Dendritic cell treated with granulocyte-macrophage colony-stimulating factor and Interleukin-4, amounts not matched to agents 40 ng/mL and 50 ng/mL, for 4 days (primary cell): Measurements from ENCODE around the gene XRCC6.
"Not testable (repeated sequence)": the region's sequence is repeated elsewhere in the genome, so short reads cannot be mapped to it uniquely, and the experiment has no call there.

Experiments
- H3K27ac Mint-ChIP-seq: one replicate; pipeline ENCODE4 v1.8.0; 2022; ENCODE audit warnings: mild to moderate bottlenecking, mixed read lengths
- H3K27me3 Mint-ChIP-seq: one replicate; pipeline ENCODE4 v1.8.0; 2022; ENCODE audit warnings: mild to moderate bottlenecking, mixed read lengths
- H3K36me3 Mint-ChIP-seq: one replicate; pipeline ENCODE4 v1.8.0; 2022; ENCODE audit warnings: low read depth, mixed read lengths
- H3K4me1 Mint-ChIP-seq: one replicate; pipeline ENCODE4 v1.8.0; 2022; ENCODE audit warnings: low read depth, mixed read lengths
- H3K4me3 Mint-ChIP-seq: one replicate; pipeline ENCODE4 v1.8.0; 2022; ENCODE audit warnings: mild to moderate bottlenecking, moderate library complexity, mixed read lengths
- H3K9me3 Mint-ChIP-seq: one replicate; pipeline ENCODE4 v1.8.0; 2022; ENCODE audit warnings: mixed read lengths
- intact Hi-C: fragments of 100-400 bp; cut with micrococcal nuclease; formaldehyde crosslinking; loops from one replicate; pipeline ENCODE4 v1.15.0; 2022

The XRCC6 gene

GRCh38 chr22:41647771-41648170, 26.7 kb downstream of the XRCC6 start:
- Mint-ChIP-seq H3K4me1 (peaks cover 2% of the 10 kb centered on the region), H3K9me3 (no peaks in the 10 kb centered on the region), H3K27ac (no peak overlapping the region), H3K4me3 (no peak overlapping the region), H3K27me3 (no peaks in the 10 kb centered on the region), H3K36me3 (peaks cover 99% of the 10 kb centered on the region)
- intact Hi-C loops: loop anchor here (10.0 kb wide), 1 partner anchor 493 kb away; no protein-coding TSS in a partner anchor

DNA sequence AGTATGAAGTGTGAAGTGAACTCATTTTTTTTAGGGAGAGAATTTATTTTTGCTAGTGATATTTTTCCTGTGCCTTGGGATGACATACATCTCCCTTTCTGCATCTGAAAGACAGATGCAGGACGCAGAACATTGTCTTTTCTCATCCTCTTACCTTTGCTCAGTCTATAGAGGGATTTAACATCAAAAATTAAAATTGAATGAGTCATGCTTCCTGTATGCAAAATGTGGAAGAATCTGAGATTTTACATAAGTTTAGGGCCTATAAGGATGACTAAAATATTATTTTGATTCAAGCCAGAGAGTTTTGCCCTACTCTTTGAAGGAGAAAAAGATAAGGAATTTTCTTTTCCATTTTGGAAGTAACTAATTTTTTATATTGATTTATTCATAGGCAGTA, 27.3 kb downstream of the XRCC6 start:
- intact Hi-C loops: loop anchor here (10.0 kb wide), 1 partner anchor 494 kb away; no protein-coding TSS in a partner anchor
- Mint-ChIP-seq H3K9me3 (no peaks in the 10 kb centered on the region), H3K4me3 (no peak overlapping the region), H3K27ac (no peak overlapping the region), H3K36me3 (peaks cover 99% of the 10 kb centered on the region), H3K4me1 (peaks cover 6% of the 10 kb centered on the region), H3K27me3 (no peaks in the 10 kb centered on the region)

GRCh38 chr22:41650229-41650628, 29.1 kb downstream of the XRCC6 start:
- intact Hi-C loops: no loop called here
- Mint-ChIP-seq H3K4me3 (no peak overlapping the region), H3K27ac (no peak overlapping the region), H3K4me1 (peaks cover 6% of the 10 kb centered on the region), H3K27me3 (no peaks in the 10 kb centered on the region), H3K9me3 (no peaks in the 10 kb centered on the region), H3K36me3 (peaks cover 100% of the 10 kb centered on the region)

DNA sequence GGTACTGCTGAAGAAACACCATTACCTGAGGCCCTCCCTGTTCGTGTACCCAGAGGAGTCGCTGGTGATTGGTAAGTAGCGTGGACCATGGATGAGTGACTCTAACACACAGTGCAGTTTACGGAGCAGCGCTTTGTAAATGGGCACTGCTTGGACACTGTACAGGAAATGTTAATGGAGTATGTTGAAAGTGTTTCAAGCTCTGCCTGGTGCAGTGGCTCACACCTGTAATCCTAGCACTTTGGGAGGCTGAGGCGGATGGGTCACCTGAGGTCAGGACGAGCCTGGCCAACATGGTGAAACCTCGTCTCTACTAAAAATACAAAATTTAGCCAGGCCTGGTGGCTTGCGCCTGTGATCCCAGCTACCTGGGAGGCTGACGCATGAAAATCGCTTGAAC, 29.7 kb downstream of the XRCC6 start:
- Mint-ChIP-seq H3K36me3 (peaks cover 100% of the 10 kb centered on the region), H3K27me3 (no peaks in the 10 kb centered on the region), H3K9me3 (no peaks in the 10 kb centered on the region)

GRCh38 chr22:41654322-41654721, 33.2 kb downstream of the XRCC6 start:
- Mint-ChIP-seq H3K27me3 (no peaks in the 10 kb centered on the region), H3K4me1 (peaks cover 6% of the 10 kb centered on the region), H3K9me3 (no peaks in the 10 kb centered on the region), H3K27ac (no peak overlapping the region), H3K36me3 (peaks cover 100% of the 10 kb centered on the region), H3K4me3 (no peak overlapping the region)
- intact Hi-C loops: no loop called here

More for the DNA sequence above, 29.7 kb downstream of the XRCC6 start:
- H3K27ac Mint-ChIP-seq: no peak overlapping the region
- peaks cover 6% of the 10 kb centered on the region for H3K4me1 Mint-ChIP-seq
- H3K4me3 Mint-ChIP-seq: no peak overlapping the region
- intact Hi-C loops: no loop called here

DNA sequence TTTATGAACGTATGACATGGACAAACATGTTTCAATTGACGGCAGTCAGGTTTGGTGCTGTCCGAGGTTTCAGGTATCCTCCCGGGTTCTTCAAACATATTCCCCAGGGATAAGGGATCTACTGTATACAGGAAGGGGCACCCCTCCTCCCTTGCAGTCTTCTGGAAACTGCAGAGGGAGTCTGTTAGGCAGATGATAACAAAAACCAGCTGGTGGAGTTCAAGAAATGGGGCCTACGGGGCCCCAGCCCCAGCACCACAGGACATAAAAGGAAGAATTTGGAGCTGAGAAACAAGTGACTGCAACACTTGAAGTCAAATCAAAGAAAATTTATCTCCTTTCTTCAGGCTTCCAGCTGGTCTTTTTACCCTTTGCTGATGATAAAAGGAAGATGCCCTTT, 35.5 kb downstream of the XRCC6 start:
- intact Hi-C loops: no loop called here
- Mint-ChIP-seq H3K27me3 (no peaks in the 10 kb centered on the region), H3K9me3 (no peaks in the 10 kb centered on the region), H3K27ac (no peak overlapping the region), H3K36me3 (peaks cover 100% of the 10 kb centered on the region), H3K4me1 (peaks cover 6% of the 10 kb centered on the region), H3K4me3 (no peak overlapping the region)

DNA sequence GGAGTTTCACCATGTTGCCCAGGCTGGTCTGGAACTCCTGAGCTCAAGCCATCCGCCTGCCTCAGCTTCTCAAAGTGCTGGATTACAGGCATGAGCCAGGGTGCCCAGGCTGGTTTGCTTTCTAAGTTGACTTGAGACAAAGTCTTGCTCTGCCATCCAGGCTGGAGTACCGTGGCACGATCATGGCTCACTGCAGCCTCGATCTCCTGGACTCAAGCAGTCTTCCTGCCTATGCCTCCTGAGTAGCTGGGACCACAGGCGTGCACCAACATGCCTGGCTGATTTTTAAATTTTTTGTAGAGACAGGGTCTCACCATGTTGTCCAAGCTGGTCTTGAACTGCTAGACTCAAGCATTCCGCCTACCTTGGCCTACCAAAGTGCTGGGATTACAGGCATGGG, 36.6 kb downstream of the XRCC6 start:
- H3K4me1 Mint-ChIP-seq: peaks cover 5% of the 10 kb centered on the region
- no peaks in the 10 kb centered on the region for H3K9me3 Mint-ChIP-seq
- H3K36me3 Mint-ChIP-seq: peaks cover 97% of the 10 kb centered on the region

GRCh38 chr22:41658869-41659268, 37.8 kb downstream of the XRCC6 start:
- H3K27me3 Mint-ChIP-seq: no peaks in the 10 kb centered on the region
- H3K4me1 Mint-ChIP-seq: no peaks in the 10 kb centered on the region
- intact Hi-C loops: no loop called here
- H3K36me3 Mint-ChIP-seq: peaks cover 97% of the 10 kb centered on the region
- H3K27ac Mint-ChIP-seq: no peak overlapping the region
- H3K4me3 Mint-ChIP-seq: no peak overlapping the region
- no peaks in the 10 kb centered on the region for H3K9me3 Mint-ChIP-seq

More for the DNA sequence above, 36.6 kb downstream of the XRCC6 start:
- H3K27ac Mint-ChIP-seq: no peak overlapping the region
- intact Hi-C loops: no loop called here
- H3K27me3 Mint-ChIP-seq: no peaks in the 10 kb centered on the region
- no peak overlapping the region for H3K4me3 Mint-ChIP-seq

DNA sequence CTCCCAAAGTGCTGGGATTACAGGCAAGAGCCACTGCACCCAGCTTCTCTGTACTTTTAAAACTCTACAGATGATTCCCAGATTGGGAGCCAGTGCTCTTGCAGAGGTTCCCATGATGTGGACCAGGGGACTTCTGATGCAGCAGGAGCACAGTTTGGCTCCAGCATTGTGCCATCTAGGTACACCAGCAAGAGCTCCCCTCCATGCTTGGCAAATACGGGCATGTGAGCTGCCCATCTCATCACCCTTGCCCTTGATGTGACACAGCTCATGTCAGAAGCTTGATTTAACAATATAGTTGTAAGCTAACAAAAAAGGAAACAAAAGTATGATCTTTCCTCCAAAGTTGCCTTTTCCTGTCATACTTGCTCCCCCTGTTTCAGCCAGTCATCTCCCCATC, 38.8 kb downstream of the XRCC6 start:
- no peaks in the 10 kb centered on the region for H3K4me1 Mint-ChIP-seq
- intact Hi-C loops: no loop called here
- H3K4me3 Mint-ChIP-seq: no peak overlapping the region
- H3K9me3 Mint-ChIP-seq: no peaks in the 10 kb centered on the region
- H3K27ac Mint-ChIP-seq: no peak overlapping the region
- H3K36me3 Mint-ChIP-seq: peaks cover 97% of the 10 kb centered on the region
- H3K27me3 Mint-ChIP-seq: no peaks in the 10 kb centered on the region

- no peak overlapping the region for H3K4me3 Mint-ChIP-seq
- H3K27me3 Mint-ChIP-seq: no peaks in the 10 kb centered on the region
- no peak overlapping the region for H3K27ac Mint-ChIP-seq
- no peaks in the 10 kb centered on the region for H3K9me3 Mint-ChIP-seq
- no peaks in the 10 kb centered on the region for H3K4me1 Mint-ChIP-seq
- H3K36me3 Mint-ChIP-seq: peaks cover 97% of the 10 kb centered on the region
- intact Hi-C loops: no loop called here
Measured at GRCh38 chr22:41660416-41660815, 39.3 kb downstream of the XRCC6 start.

GRCh38 chr22:41661088-41661487, 40.0 kb downstream of the XRCC6 start:
- H3K9me3 Mint-ChIP-seq: no peaks in the 10 kb centered on the region
- no peak overlapping the region for H3K4me3 Mint-ChIP-seq
- no peak overlapping the region for H3K27ac Mint-ChIP-seq
- no peaks in the 10 kb centered on the region for H3K4me1 Mint-ChIP-seq
- peaks cover 92% of the 10 kb centered on the region for H3K36me3 Mint-ChIP-seq
- intact Hi-C loops: no loop called here
- no peaks in the 10 kb centered on the region for H3K27me3 Mint-ChIP-seq

GRCh38 chr22:41661713-41662112, 40.6 kb downstream of the XRCC6 start:
- H3K9me3 Mint-ChIP-seq: no peaks in the 10 kb centered on the region
- H3K27me3 Mint-ChIP-seq: no peaks in the 10 kb centered on the region
- no peak overlapping the region for H3K27ac Mint-ChIP-seq
- H3K4me1 Mint-ChIP-seq: peaks cover 2% of the 10 kb centered on the region
- intact Hi-C loops: no loop called here
- H3K36me3 Mint-ChIP-seq: peaks cover 86% of the 10 kb centered on the region
- no peak overlapping the region for H3K4me3 Mint-ChIP-seq

DNA sequence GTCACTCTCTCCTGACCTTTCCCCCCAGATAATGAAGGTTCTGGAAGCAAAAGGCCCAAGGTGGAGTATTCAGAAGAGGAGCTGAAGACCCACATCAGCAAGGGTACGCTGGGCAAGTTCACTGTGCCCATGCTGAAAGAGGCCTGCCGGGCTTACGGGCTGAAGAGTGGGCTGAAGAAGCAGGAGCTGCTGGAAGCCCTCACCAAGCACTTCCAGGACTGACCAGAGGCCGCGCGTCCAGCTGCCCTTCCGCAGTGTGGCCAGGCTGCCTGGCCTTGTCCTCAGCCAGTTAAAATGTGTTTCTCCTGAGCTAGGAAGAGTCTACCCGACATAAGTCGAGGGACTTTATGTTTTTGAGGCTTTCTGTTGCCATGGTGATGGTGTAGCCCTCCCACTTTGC, 42.5 kb downstream of the XRCC6 start:
- peaks cover 12% of the 10 kb centered on the region for H3K4me1 Mint-ChIP-seq
- H3K9me3 Mint-ChIP-seq, intact Hi-C loops, H3K27ac Mint-ChIP-seq, H3K27me3 Mint-ChIP-seq, H3K4me3 Mint-ChIP-seq: not testable (repeated sequence)
- peaks cover 67% of the 10 kb centered on the region for H3K36me3 Mint-ChIP-seq

DNA sequence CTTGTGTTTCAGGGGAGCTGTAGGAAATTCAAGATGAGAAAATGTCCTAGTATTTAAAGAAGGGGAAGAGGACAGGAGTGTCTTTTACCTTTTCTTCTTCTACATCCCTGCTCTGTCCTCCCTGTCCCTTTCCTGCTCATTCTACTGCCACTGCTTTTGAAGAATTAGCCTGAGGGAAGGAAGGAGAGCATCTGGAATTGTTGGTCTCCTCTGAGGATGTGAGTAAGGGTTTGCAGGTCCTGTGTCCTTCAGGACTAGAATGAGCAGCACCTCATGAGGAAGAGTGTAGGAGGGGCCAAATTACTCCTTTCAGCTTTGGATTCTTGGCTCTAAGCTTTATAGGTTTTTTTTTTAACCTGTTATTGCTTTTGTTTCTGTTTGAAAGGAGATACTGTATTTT, 43.4 kb downstream of the XRCC6 start:
- Mint-ChIP-seq H3K4me1 (peaks cover 12% of the 10 kb centered on the region), H3K27me3 (no peaks in the 10 kb centered on the region), H3K9me3 (no peaks in the 10 kb centered on the region), H3K36me3 (peaks cover 63% of the 10 kb centered on the region), H3K27ac (no peak overlapping the region), H3K4me3 (no peak overlapping the region)
- intact Hi-C loops: no loop called here

DNA sequence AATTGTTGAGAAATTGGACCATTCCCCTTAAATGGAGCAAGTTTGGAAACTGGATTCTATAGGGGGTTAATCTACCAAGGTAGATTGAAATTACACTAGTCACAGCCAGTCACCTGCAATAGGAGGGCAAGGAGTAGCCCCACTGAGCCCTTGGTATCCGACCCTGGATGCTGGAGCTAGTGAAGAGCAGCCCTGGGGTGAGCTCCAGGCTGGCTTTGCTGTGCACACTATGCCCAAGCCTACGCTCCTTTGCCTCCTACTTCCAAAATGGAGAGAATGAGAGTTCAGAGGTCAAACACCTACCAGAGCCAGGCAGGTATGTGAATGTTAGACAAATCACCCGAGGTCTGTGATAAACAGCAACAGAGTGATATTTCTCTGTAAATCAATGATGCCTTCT, 43.9 kb downstream of the XRCC6 start:
- H3K9me3 Mint-ChIP-seq: no peaks in the 10 kb centered on the region
- no peak overlapping the region for H3K4me3 Mint-ChIP-seq
- no peak overlapping the region for H3K27ac Mint-ChIP-seq
- peaks cover 63% of the 10 kb centered on the region for H3K36me3 Mint-ChIP-seq
- no peaks in the 10 kb centered on the region for H3K27me3 Mint-ChIP-seq
- intact Hi-C loops: no loop called here
- peaks cover 12% of the 10 kb centered on the region for H3K4me1 Mint-ChIP-seq
